GM23338 (cell line): ENCODE data around the gene CDK5R1. TPM values are rescaled to one million over a fixed set of nuclear protein-coding genes. Genes with fewer than 3 reads are reported as not detected.

ENCODE experiments used
- polyA plus RNA-seq: library from polyadenylated mRNA; unstranded; fragments of >200 nt; fragmentation: Nextera tagmentation; extraction: Ambion mirVana; gene quantifications from 2 replicates; pipeline ENCODE4 v1.2.1, GENCODE V29; 2016
- small RNA-seq: library from RNA; depleted of rRNA; stranded (forward); fragments of <200 nt; gene quantifications from one replicate; pipeline ENCODE3, GENCODE V24; 2014; ENCODE audit warnings: low replicate concordance
- total RNA-seq: library from RNA; depleted of rRNA; stranded (reverse); fragments of >200 nt; shearing (Covaris generic); gene quantifications from 2 replicates; pipeline ENCODE4 v1.2.3, GENCODE V29; 2014; rRNA removed

The CDK5R1 gene
- total and polyA plus RNA-seq, 2 experiments from 2014 or later = 4.0 to 11.6 TPM

Small RNAs within 50 kb of the gene (small RNA-seq; reads per million reads assigned to genes)
- not detected for gene RF00019

Other genes starting within 250 kb of the CDK5R1 start
- 8.1 and 12.3 TPM in 2 replicates for gene RHBDL3, start 221.2 kb upstream of the CDK5R1 start, total RNA-seq
- gene RHBDL3, start 221.2 kb upstream of the CDK5R1 start, polyA plus RNA-seq = 2.0 and 2.3 TPM in 2 replicates
- gene C17orf75, start 144.8 kb upstream of the CDK5R1 start, total RNA-seq = 26.8 and 35.9 TPM in 2 replicates
- gene C17orf75, start 144.8 kb upstream of the CDK5R1 start, polyA plus RNA-seq = 43.3 and 50.1 TPM in 2 replicates
- 234 and 240 TPM in 2 replicates for gene ZNF207, start 136.8 kb upstream of the CDK5R1 start, total RNA-seq
- 155 and 171 TPM in 2 replicates for gene ZNF207, start 136.8 kb upstream of the CDK5R1 start, polyA plus RNA-seq
- 132 and 180 TPM in 2 replicates for gene PSMD11, start 42.5 kb upstream of the CDK5R1 start, total RNA-seq
- gene PSMD11, start 42.5 kb upstream of the CDK5R1 start, polyA plus RNA-seq = 360 and 369 TPM in 2 replicates